GM12878 (cell line): Measurements from ENCODE around the gene HIPK4.

Experiments
- CBX3 ChIP-seq: fragments of 200-600 bp; sonication (generic); IDR thresholded peaks from 2 replicates; pipeline ENCODE4 v1.6.1; 2016; ENCODE audit warnings: low read depth, borderline replicate concordance
- CEBPB ChIP-seq, 2 experiments: fragments of 150-350 bp in 1 of 2; IDR thresholded peaks; 2 replicates each; pipeline ENCODE4 v1.6.1; 2012 to 2014; ENCODE audit warnings: low read depth in 2 of 2, low read length in 2 of 2, borderline replicate concordance in 1 of 2, inconsistent platforms in 1 of 2
- CHD4 ChIP-seq: fragments of 200-600 bp; sonication (generic); IDR thresholded peaks from 2 replicates; pipeline ENCODE4 v1.6.1; 2016; ENCODE audit warnings: mild to moderate bottlenecking
- CTCF ChIP-seq, 3 experiments: IDR thresholded peaks in 2 of 3; conservative IDR thresholded peaks in 1 of 3; 2 replicates each; pipeline ENCODE4 v1.5.1; 2011; ENCODE audit warnings: low read depth in 3 of 3, low read length in 3 of 3, mild to moderate bottlenecking in 3 of 3, control low read depth in 2 of 3, moderate library complexity in 2 of 3, inconsistent platforms in 1 of 3, mixed read lengths in 1 of 3; ENCODE audit not compliant: control insufficient read depth in 2 of 3, insufficient read depth in 1 of 3; ENCODE audit errors: extremely low read depth in 1 of 3
- GATAD2B ChIP-seq: fragments of 450-650 bp; conservative IDR thresholded peaks from 2 replicates; pipeline ENCODE4 v1.6.1; 2017; ENCODE audit warnings: low read depth, mild to moderate bottlenecking, moderate library complexity
- RAD21 ChIP-seq: IDR thresholded peaks from 2 replicates; pipeline ENCODE4 v1.6.1; 2011; ENCODE audit warnings: mild to moderate bottlenecking, low read depth, low read length, moderate library complexity; ENCODE audit not compliant: insufficient read depth
- REST ChIP-seq: IDR thresholded peaks from 2 replicates; pipeline ENCODE4 v1.6.1; 2012; ENCODE audit warnings: mild to moderate bottlenecking, low read depth, low read length
- SRF ChIP-seq, 2 experiments: IDR thresholded peaks; 2 replicates each; pipeline ENCODE4 v1.6.1; 2011; ENCODE audit warnings: low read depth in 2 of 2, low read length in 2 of 2, mild to moderate bottlenecking in 1 of 2, moderate library complexity in 1 of 2
- TBL1XR1 ChIP-seq: IDR thresholded peaks from 2 replicates; pipeline ENCODE4 v1.6.1; 2012; ENCODE audit warnings: low read depth, low read length, improper control_type of control experiment
- TCF12 ChIP-seq: IDR thresholded peaks from 2 replicates; pipeline ENCODE4 v1.6.1; 2011; ENCODE audit warnings: low read depth, mild to moderate bottlenecking, low read length
- USF2 ChIP-seq: IDR thresholded peaks from 2 replicates; pipeline ENCODE4 v1.6.1; 2011; ENCODE audit warnings: low read depth, low read length, improper control_type of control experiment, borderline replicate concordance
- ZNF274 ChIP-seq: IDR thresholded peaks from one replicate; pipeline ENCODE4 v1.8.0; 2011; ENCODE audit not compliant: insufficient read length, insufficient read depth
- ZZZ3 ChIP-seq: IDR thresholded peaks from 2 replicates; pipeline ENCODE4 v1.6.1; 2011; ENCODE audit warnings: low read depth; ENCODE audit not compliant: control insufficient read depth, insufficient read length

- TF ChIP-seq GATAD2B (no peak), ZZZ3 (no peak), ZNF274 (no peak), CTCF (IDR thresholded peaks at IDR 0.05 in 2 of 3, conservative IDR thresholded peaks at IDR 0.05 in 1 of 3; ENCODE audit: control insufficient read depth in 2 of 3, extremely low read depth in 1 of 3, insufficient read depth in 1 of 3, low read depth in 3 of 3, low read length in 3 of 3) (no peak), TCF12 (no peak), CHD4 (no peak), RAD21 (no peak), REST (no peak), CEBPB (IDR thresholded peaks at IDR 0.05; ENCODE audit: borderline replicate concordance in 1 of 2, low read depth in 2 of 2, low read length in 2 of 2) (no peak), SRF (IDR thresholded peaks at IDR 0.05; ENCODE audit: low read depth in 2 of 2, low read length in 2 of 2) (no peak), CBX3 (no peak), USF2 (no peak), TBL1XR1 (no peak)
Measured at GRCh38 chr19:40438284-40438683, 48.3 kb upstream of the HIPK4 start.
